CD4-positive, alpha-beta T cell treated with Interferon alpha-2 for 1 hour (primary cell): ENCODE results near the gene ANP32A.
A peak's percentile ranks its signal among the peaks of the same experiment; 100 is the strongest.

Source experiments
- DNase-seq, 2 donors: peaks; one replicate each; pipeline ENCODE4 v3.0.0-alpha.2; 2020 to 2022

ANP32A gene

GRCh38 chr15:68819495-68820294 lies 1.0 kb downstream of the ANP32A start:
- peak; percentile 15 to 41 for DNase-seq

- peak; percentile 33 to 44 for DNase-seq
Measured at GRCh38 chr15:68818769-68819494, 1.8 kb downstream of the ANP32A start.

GRCh38 chr15:68818066-68818768 lies 2.5 kb downstream of the ANP32A start:
- peak; percentile 59 to 73 for DNase-seq

GRCh38 chr15:68817304-68818065 lies 3.2 kb downstream of the ANP32A start:
- DNase-seq: peak; percentile 70 to 75

- DNase-seq: no peak
Measured at GRCh38 chr15:68816795-68817303, 3.8 kb downstream of the ANP32A start.

GRCh38 chr15:68816158-68816557 lies 4.5 kb downstream of the ANP32A start:
- DNase-seq: no peak

- peak in 1 of 2 donors; percentile 33 for DNase-seq
Measured at GRCh38 chr15:68815598-68815997, 5.1 kb downstream of the ANP32A start.

- DNase-seq: no peak
Measured at GRCh38 chr15:68814596-68814995, 6.1 kb downstream of the ANP32A start.

- no peak for DNase-seq
Measured at GRCh38 chr15:68812597-68813431, 7.9 kb downstream of the ANP32A start.

GRCh38 chr15:68812069-68812468 lies 8.6 kb downstream of the ANP32A start:
- no peak for DNase-seq

GRCh38 chr15:68809517-68809916 lies 11.2 kb downstream of the ANP32A start:
- no peak for DNase-seq

- DNase-seq: no peak
Measured at GRCh38 chr15:68808770-68809169, 11.9 kb downstream of the ANP32A start.

- DNase-seq: no peak
Measured at GRCh38 chr15:68808091-68808490, 12.6 kb downstream of the ANP32A start.

- no peak for DNase-seq
Measured at GRCh38 chr15:68807249-68807648, 13.4 kb downstream of the ANP32A start.

GRCh38 chr15:68806220-68807060 lies 14.3 kb downstream of the ANP32A start:
- DNase-seq: no peak

- DNase-seq: no peak
Measured at GRCh38 chr15:68802373-68802772, 18.3 kb downstream of the ANP32A start.

- no peak for DNase-seq
Measured at GRCh38 chr15:68801572-68802148, 19.0 kb downstream of the ANP32A start.

- no peak for DNase-seq
Measured at GRCh38 chr15:68800875-68801274, 19.8 kb downstream of the ANP32A start.

GRCh38 chr15:68798346-68799094 lies 22.2 kb downstream of the ANP32A start:
- DNase-seq: no peak
